ENCODE results near the gene GPI.

DNA sequence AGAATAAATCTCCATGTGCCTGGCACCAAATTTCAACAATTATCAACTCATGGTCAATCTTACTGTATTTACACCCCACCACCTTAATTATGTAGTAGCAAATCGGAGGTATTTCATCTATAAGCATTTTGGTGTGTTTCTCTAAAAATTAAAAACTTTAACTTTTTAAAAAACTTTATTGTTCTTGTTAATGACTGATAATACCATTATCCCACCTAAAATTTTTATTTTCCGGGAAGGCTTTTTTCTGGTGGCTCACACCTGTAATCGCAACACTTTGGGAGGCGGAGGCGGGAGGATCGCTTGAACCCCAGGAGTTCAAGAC is 38.8 kb downstream of the GPI start:
- no peak for TF ChIP-seq CTCF (IDR thresholded peaks at IDR 0.05)
- TF ChIP-seq TCF7L2 (IDR thresholded peaks at IDR 0.05; ENCODE audit: low read depth, low read length): no peak
- no peak for TF ChIP-seq POLR2AphosphoS5 (IDR thresholded peaks at IDR 0.05; ENCODE audit: low read depth, low read length)
- TF ChIP-seq REST (IDR thresholded peaks at IDR 0.05; ENCODE audit: insufficient read depth in 1 of 2, low read depth in 2 of 2, low read length in 1 of 2): no peak

Data from Panc1 (cell line).